Heart left ventricle (tissue), 16 donors: ENCODE data around the gene RNFT2. TPM values are rescaled to one million over a fixed set of nuclear protein-coding genes. Genes with fewer than 3 reads are reported as not detected.

Experiments
- ATAC-seq, 4 donors: fragments of 200-7000 bp; cut with Tn5 transposase; one replicate each; pipeline ENCODE4 v1.9.1; 2020 to 2022; ENCODE audit warnings: moderate library complexity in 4 of 4, mild to moderate bottlenecking in 3 of 4, moderate number of reproducible peaks in 1 of 4
- DNase-seq, 5 donors: peaks; one replicate each; pipeline ENCODE4 v3.0.0-alpha.2; 2020
- H3K27ac ChIP-seq, 12 donors: fragments of 200-600 bp; sonication (generic) in 4 of 12; one replicate each; pipeline versions ENCODE4 v1.5.0 to v1.8.0; 2016 to 2022; ENCODE audit warnings: mild to moderate bottlenecking in 2 of 12
- H3K27me3 ChIP-seq, 9 donors: fragments of 200-600 bp; sonication (generic) in 2 of 9; one replicate each; pipeline versions ENCODE4 v1.5.1 to v1.8.0; 2016 to 2022; ENCODE audit warnings: mild to moderate bottlenecking in 3 of 9
- H3K36me3 ChIP-seq, 9 donors: fragments of 200-600 bp; sonication (generic) in 2 of 9; one replicate each; pipeline versions ENCODE4 v1.5.0 to v1.8.0; 2018 to 2022; ENCODE audit warnings: mild to moderate bottlenecking in 2 of 9
- H3K4me1 ChIP-seq, 12 donors: fragments of 200-600 bp; sonication (generic) in 4 of 12; one replicate each; pipeline versions ENCODE4 v1.5.0 to v1.8.0; 2016 to 2022; ENCODE audit warnings: mild to moderate bottlenecking in 3 of 12
- H3K4me3 ChIP-seq, 12 donors: fragments of 200-600 bp; sonication (generic) in 4 of 12; one replicate each; pipeline versions ENCODE4 v1.5.0 to v1.8.0; 2017 to 2022; ENCODE audit warnings: mild to moderate bottlenecking in 9 of 12, moderate library complexity in 4 of 12
- H3K9me3 ChIP-seq, 12 donors: fragments of 200-600 bp; sonication (generic) in 4 of 12; one replicate each; pipeline versions ENCODE4 v1.5.0 to v1.8.0; 2016 to 2022; ENCODE audit warnings: mild to moderate bottlenecking in 1 of 12
- POLR2A ChIP-seq, 2 donors: fragments of 450-650 bp; IDR thresholded peaks; one replicate each; pipeline ENCODE4 v1.6.1; 2017; ENCODE audit warnings: antibody characterized with exemption in 2 of 2, mild to moderate bottlenecking in 2 of 2, moderate library complexity in 2 of 2
- WGBS, 4 donors: extraction: QIAGEN DNeasy Blood & Tissue Kit in 2 of 4; methylation state at CpG; one replicate each; pipeline versions ENCODE4 v1.1.5 to v1.1.7; 2013 to 2018; 5-methylcytosine and 5-hydroxymethylcytosine counted together
- intact Hi-C, 10 donors: fragments of 100-400 bp; cut with DNase I; formaldehyde crosslinking; loops; one replicate each; pipeline versions ENCODE4 v1.11.1 to v1.14.2; 2022
- polyA plus RNA-seq, 2 donors: library from polyadenylated mRNA; stranded (reverse); fragments of 200-250 nt; gene quantifications; one replicate each; pipeline ENCODE4 v1.2.3, GENCODE V29; 2013
- total RNA-seq, 9 donors: library from RNA; depleted of rRNA in 2 of 9; stranded (reverse); fragments of >200 nt in 2 of 9; fragmentation: NEBNext Ultra II Directional in 3 of 9; extraction: Animal tissue kit (Norgen Biotek cat#: 25700) in 3 of 9; gene quantifications; one replicate each; pipeline versions ENCODE4 v1.1.0 to v1.2.4, GENCODE V29; 2016 to 2023
- TF ChIP-seq, protein P1 (sequence below), 12 donors: fragments of 200-600 bp; sonication (generic) in 4 of 12; IDR thresholded peaks; one replicate each; pipeline versions ENCODE4 v1.5.0 to v1.8.0; 2018 to 2022; ENCODE audit warnings: antibody characterized with exemption in 12 of 12, mild to moderate bottlenecking in 5 of 12
- donor health status: ischemic (EF 13 %, LVEDD 7.1; RV severe dilation, severe dysfunction).
- donor health status: healthy with polysubstance abuse.
- donor health status: DM: no; HTN: yes; CAD: no.
- donor health status: DM: no; HTN: no; CAD: no.
- donor health status: ischemic (EF 25% LVEDD 6.9; RV normal size, moderate dysfunction).
- donor health status: ischemic (EF 25% LVEDD 5.7; RV mildly dilated, moderate dysfunction).
- donor health status: healthy.
- donor health status: DM: yes; HTN: yes; CAD: no.
- donor health status: ischemic (EF 35%, LVEDD 5.7; RV mildly dilated, moderate dysfunction).
- donor health status: nonischemic (EF 11% LVEDD 7.7; RV severe dilation, severe dysfunction).
- donor health status: DM: yes; HTN: yes; CAD: no.
- donor health status: PGD.
- donor health status: ischemic (EF 29% LVEDD 5.4; RV normal size, mild dysfunction).
- donor health status: nonischemic (EF 23%, LVEDD 6.1; RV moderate dilation, normal function).

RNFT2 gene
- total and polyA plus RNA-seq, 11 donors, result 0.58 to 2.4 (median 1.6) TPM

- H3K27me3 ChIP-seq, result peaks cover 0 to 41% (median 14%) of the 10 kb centered on the region in 9 donors
These were observed 146.8 kb downstream of the RNFT2 start for GRCh38 chr12:116884871-116885270.

GRCh38 chr12:116885491-116885890 is 147.4 kb downstream of the RNFT2 start:
- H3K27me3 ChIP-seq, result peaks cover 0 to 36% (median 9%) of the 10 kb centered on the region in 9 donors
- no peaks in the 10 kb centered on the region for H3K36me3 ChIP-seq
- TF ChIP-seq, protein P1, sequence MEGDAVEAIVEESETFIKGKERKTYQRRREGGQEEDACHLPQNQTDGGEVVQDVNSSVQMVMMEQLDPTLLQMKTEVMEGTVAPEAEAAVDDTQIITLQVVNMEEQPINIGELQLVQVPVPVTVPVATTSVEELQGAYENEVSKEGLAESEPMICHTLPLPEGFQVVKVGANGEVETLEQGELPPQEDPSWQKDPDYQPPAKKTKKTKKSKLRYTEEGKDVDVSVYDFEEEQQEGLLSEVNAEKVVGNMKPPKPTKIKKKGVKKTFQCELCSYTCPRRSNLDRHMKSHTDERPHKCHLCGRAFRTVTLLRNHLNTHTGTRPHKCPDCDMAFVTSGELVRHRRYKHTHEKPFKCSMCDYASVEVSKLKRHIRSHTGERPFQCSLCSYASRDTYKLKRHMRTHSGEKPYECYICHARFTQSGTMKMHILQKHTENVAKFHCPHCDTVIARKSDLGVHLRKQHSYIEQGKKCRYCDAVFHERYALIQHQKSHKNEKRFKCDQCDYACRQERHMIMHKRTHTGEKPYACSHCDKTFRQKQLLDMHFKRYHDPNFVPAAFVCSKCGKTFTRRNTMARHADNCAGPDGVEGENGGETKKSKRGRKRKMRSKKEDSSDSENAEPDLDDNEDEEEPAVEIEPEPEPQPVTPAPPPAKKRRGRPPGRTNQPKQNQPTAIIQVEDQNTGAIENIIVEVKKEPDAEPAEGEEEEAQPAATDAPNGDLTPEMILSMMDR (IDR thresholded peaks at IDR 0.05), result no peak
- TF ChIP-seq POLR2A (IDR thresholded peaks at IDR 0.05), result no peak
- H3K4me3 ChIP-seq, result no peak overlapping the region
- ATAC-seq, result no peak
- H3K9me3 ChIP-seq, result peaks cover 0 to 5% (median 0%) of the 10 kb centered on the region in 12 donors
- H3K27ac ChIP-seq, result no peak overlapping the region
- H3K4me1 ChIP-seq, result peaks cover 0 to 17% (median 12%) of the 10 kb centered on the region in 12 donors
- DNase-seq, result no peak
- WGBS, 4 donors, result 78 to 85% (median 81%) methylated on average over 2 of the region's 2 CpGs
- intact Hi-C loops, result loop anchor here in 4 of 10 donors (2.0 to 10.0 kb wide), 2 partner anchors 181 to 183 kb away; no protein-coding TSS in a partner anchor

More at GRCh38 chr12:116884871-116885270, 146.8 kb downstream of the RNFT2 start:
- intact Hi-C loops, result loop anchor here in 8 of 10 donors (2.0 to 10.0 kb wide), 3 partner anchors 180 to 183 kb away; no protein-coding TSS in a partner anchor
- WGBS, 4 donors, result 81 to 93% (median 91%) methylated on average over 3 of the region's 3 CpGs
- H3K36me3 ChIP-seq, result no peaks in the 10 kb centered on the region
- ATAC-seq (no peak), DNase-seq (no peak)
- H3K9me3 ChIP-seq, result no peaks in the 10 kb centered on the region
- H3K4me3 ChIP-seq, result no peak overlapping the region
- no peak overlapping the region for H3K27ac ChIP-seq
- no peak for TF ChIP-seq POLR2A (IDR thresholded peaks at IDR 0.05)
- TF ChIP-seq, protein P1 (IDR thresholded peaks at IDR 0.05), result no peak
- peaks cover 0 to 22% (median 15%) of the 10 kb centered on the region in 12 donors for H3K4me1 ChIP-seq

- H3K4me1 ChIP-seq, result peaks cover 0 to 4% (median under 1%) of the 10 kb centered on the region in 12 donors
- peaks cover 0 to 6% (median 0%) of the 10 kb centered on the region in 12 donors for H3K9me3 ChIP-seq
- no peak for TF ChIP-seq POLR2A (IDR thresholded peaks at IDR 0.05)
- TF ChIP-seq, protein P1 (IDR thresholded peaks at IDR 0.05), result no peak
- intact Hi-C loops, result loop anchor here in 3 of 10 donors (10.0 kb wide), 1 partner anchor 182 kb away; no protein-coding TSS in a partner anchor
- WGBS, 4 donors, result 70 to 93% (median 82%) methylated on average over 1 of the region's 1 CpG
- DNase-seq (no peak), ATAC-seq (no peak)
- no peaks in the 10 kb centered on the region for H3K36me3 ChIP-seq
- peaks cover 0 to 26% (median 1%) of the 10 kb centered on the region in 9 donors for H3K27me3 ChIP-seq
- no peak overlapping the region for H3K27ac ChIP-seq
- no peak overlapping the region for H3K4me3 ChIP-seq
These were observed 149.1 kb downstream of the RNFT2 start for GRCh38 chr12:116887244-116887643.

DNA sequence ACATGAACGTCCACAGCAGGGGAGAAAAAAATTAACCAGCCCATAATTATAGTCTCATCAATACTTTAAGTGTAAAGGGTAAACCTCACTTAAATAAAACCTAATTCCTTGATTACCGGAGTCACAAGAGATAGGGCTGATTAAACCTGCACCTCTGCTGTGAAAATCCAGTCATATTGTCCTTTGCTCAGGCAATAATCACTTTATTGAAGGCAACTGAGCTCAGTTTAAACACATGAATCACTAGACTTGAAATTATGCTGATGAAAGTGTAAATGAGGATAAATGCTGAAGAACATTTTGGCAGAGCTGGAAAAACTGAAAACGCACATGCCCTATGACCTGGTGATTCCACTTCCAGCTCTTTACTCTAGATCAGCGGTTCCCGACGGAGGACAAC is 149.8 kb downstream of the RNFT2 start:
- no peak for DNase-seq
- TF ChIP-seq, protein P1 (IDR thresholded peaks at IDR 0.05), result no peak
- TF ChIP-seq POLR2A (IDR thresholded peaks at IDR 0.05), result no peak
- Histone ChIP-seq H3K4me1 (no peaks in the 10 kb centered on the region), H3K9me3 (peaks cover 0 to 6% (median 0%) of the 10 kb centered on the region in 12 donors), H3K27me3 (peaks cover 0 to 20% (median 0%) of the 10 kb centered on the region in 9 donors), H3K4me3 (no peak overlapping the region), H3K36me3 (no peaks in the 10 kb centered on the region), H3K27ac (no peak overlapping the region)
- intact Hi-C loops, result loop anchor here in 3 of 10 donors (10.0 kb wide), 1 partner anchor 183 kb away; no protein-coding TSS in a partner anchor
- ATAC-seq, result no peak
- whole genome bisulfite sequencing, 4 donors, result 76 to 81% (median 79%) methylated on average over 6 of the region's 6 CpGs
